ENCODE data around the gene SNED1. TPM values are rescaled to one million over a fixed set of nuclear protein-coding genes. Genes with fewer than 3 reads are reported as not detected.

The SNED1 gene
- total RNA-seq, 4 donors from 2014 or later: 16.4 to 56.2 (median 43.5) TPM

DNA sequence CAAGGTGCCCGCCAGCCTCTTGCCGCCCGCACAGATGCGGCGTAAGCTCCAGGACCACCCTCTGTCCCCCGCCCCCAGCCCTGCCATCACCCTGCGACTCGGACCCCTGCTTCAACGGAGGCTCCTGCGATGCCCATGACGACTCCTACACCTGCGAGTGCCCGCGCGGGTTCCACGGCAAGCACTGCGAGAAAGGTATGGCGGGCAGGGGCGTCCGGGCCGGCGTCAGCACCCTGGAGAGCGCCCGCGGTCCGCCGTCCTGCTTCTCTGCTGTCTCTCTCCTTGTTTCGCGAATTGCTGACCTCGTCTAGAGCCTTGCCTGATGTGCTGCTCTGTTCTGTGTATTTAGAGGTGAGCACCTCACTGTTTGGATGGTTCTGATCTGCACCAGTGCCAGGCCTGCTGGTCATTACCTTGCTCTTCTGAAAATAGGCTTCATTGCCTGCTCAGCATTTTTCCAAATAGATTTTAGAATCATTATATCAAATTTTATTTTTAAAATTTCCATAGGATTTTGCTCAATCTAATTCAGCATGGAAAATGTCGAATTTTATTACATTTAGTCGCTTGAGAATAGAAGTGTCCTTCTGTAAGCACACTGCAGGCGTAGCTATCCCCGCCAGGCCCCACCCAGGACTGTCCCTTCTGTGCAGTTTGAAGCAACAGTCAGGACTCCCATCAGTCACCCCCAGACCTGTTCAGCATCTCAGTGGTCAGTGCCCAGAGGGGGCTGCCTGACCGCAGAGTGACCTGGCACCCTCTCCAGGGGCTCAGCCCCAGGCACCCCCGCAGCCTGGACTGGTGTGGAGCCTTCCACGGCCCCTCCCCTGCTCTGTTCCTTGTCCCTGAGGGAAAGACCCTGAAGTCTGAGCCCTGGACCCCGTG, 51.6 kb downstream of the SNED1 start:
- H3K27ac ChIP-seq: no peak overlapping the region
- H3K4me3 ChIP-seq: no peak overlapping the region
- ATAC-seq (no peak), DNase-seq (no peak)
- H3K4me1 ChIP-seq: no peaks in the 10 kb centered on the region
- peaks cover 2 to 58% of the 10 kb centered on the region in 2 donors for H3K36me3 ChIP-seq
- no peak for TF ChIP-seq POLR2A (IDR thresholded peaks at IDR 0.05)
- TF ChIP-seq, protein P1, sequence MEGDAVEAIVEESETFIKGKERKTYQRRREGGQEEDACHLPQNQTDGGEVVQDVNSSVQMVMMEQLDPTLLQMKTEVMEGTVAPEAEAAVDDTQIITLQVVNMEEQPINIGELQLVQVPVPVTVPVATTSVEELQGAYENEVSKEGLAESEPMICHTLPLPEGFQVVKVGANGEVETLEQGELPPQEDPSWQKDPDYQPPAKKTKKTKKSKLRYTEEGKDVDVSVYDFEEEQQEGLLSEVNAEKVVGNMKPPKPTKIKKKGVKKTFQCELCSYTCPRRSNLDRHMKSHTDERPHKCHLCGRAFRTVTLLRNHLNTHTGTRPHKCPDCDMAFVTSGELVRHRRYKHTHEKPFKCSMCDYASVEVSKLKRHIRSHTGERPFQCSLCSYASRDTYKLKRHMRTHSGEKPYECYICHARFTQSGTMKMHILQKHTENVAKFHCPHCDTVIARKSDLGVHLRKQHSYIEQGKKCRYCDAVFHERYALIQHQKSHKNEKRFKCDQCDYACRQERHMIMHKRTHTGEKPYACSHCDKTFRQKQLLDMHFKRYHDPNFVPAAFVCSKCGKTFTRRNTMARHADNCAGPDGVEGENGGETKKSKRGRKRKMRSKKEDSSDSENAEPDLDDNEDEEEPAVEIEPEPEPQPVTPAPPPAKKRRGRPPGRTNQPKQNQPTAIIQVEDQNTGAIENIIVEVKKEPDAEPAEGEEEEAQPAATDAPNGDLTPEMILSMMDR (IDR thresholded peaks at IDR 0.05 in 4 of 5, conservative IDR thresholded peaks at IDR 0.05 in 1 of 5): no peak
- no peaks in the 10 kb centered on the region for H3K9me3 ChIP-seq
- in situ Hi-C loops (cut with MboI; ENCODE audit: low sequenced_read_pairs in 4 of 4): no loop called here
- no peaks in the 10 kb centered on the region for H3K27me3 ChIP-seq
- intact Hi-C loops (cut with DNase I; ENCODE audit: low total_unique reads): no loop called here

DNA sequence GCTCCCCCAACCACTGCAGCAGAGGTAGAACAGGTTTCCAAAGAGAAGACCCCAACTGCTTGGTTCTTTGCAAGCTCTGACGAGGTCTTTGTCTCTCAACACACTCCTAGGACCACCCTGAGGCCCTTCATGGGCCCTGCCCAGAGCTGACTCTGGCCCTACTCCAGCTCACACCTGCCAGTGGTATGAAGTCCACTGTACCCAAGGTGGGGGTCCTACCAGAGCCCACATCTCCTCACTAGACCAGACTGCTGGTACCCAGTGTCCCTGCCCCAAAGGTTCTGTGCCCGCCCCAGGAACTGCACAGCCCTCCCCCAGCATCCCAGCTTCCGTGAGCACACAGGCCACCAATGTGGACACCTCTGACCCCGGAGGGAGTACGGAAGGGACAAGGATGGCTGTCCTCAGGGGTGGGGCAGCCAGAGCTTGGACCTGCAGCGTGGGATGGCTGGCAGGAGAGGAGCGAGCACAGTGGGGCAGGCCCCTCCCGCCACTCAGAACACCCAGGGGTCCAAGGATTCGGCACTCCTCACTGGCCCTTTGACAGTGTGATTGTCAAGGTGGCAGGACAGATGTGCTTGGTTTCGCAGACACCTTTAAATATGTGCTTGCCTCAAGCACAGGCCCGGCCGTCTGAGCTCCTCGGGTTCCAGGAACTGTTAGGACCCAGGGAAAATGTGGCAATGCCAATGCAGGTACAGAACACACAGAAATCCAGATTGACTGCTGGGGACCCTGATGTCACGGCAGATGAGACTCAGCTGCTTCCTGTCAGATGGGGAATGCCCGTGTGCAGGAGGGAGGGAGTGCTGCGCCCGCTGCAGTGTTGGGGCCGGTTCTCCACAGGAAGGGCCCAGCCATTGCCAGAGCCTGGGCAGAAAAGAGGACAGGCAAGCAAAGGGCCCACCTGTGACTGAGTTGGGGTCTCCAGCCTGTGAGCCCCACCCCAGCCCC, 52.5 kb downstream of the SNED1 start:
- intact Hi-C loops (cut with DNase I; ENCODE audit: low total_unique reads): no loop called here
- no peak for DNase-seq
- H3K9me3 ChIP-seq: no peaks in the 10 kb centered on the region
- TF ChIP-seq POLR2A (IDR thresholded peaks at IDR 0.05): no peak
- TF ChIP-seq, protein P1 (IDR thresholded peaks at IDR 0.05 in 4 of 5, conservative IDR thresholded peaks at IDR 0.05 in 1 of 5): no peak
- no peaks in the 10 kb centered on the region for H3K27me3 ChIP-seq
- no peak overlapping the region for H3K4me3 ChIP-seq
- in situ Hi-C loops (cut with MboI; ENCODE audit: low sequenced_read_pairs in 4 of 4): no loop called here
- peaks cover 2 to 64% of the 10 kb centered on the region in 2 donors for H3K36me3 ChIP-seq
- ATAC-seq: peak in 1 of 2 donors; percentile 11
- no peak overlapping the region for H3K27ac ChIP-seq
- H3K4me1 ChIP-seq: no peaks in the 10 kb centered on the region

DNA sequence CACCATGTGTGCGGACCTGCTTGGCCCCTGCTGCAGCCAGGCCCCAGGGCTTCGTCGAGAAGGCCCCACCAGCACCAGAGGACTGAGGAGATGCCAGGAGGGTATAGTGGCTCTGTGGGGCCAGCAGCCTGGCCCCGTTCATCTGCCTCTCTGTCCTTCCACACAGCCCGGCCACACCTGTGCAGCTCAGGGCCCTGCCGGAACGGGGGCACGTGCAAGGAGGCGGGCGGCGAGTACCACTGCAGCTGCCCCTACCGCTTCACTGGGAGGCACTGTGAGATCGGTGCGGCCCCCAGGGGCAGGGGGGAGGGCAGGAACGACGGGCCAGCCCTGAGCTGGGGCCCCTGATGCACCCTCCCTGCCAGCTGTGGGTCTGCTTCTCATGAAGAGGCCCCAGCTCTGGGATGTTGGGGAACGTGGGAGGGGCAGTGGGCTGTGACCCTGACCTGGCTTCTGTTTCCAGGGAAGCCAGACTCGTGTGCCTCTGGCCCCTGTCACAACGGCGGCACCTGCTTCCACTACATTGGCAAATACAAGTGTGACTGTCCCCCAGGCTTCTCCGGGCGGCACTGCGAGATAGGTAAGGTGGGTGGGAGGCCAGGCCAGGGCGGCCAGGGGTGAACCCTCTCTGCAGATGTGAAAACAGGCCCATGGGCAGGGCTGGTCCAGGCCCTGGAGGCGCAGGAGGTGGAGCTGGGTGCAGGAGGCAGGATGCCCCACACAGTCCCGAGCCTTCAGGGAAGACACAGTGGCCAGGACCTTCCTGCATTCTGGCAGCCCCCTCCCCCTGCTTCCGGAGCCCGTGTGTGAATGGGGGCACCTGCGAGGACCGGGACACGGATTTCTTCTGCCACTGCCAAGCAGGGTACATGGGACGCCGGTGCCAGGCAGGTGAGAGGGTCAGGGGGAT, 53.4 kb downstream of the SNED1 start:
- Histone ChIP-seq H3K4me3 (no peak overlapping the region), H3K36me3 (peaks cover 2 to 64% of the 10 kb centered on the region in 2 donors), H3K27ac (no peak overlapping the region), H3K9me3 (no peaks in the 10 kb centered on the region), H3K27me3 (no peaks in the 10 kb centered on the region), H3K4me1 (no peaks in the 10 kb centered on the region)
- DNase-seq: peak in 1 of 2 donors; percentile 8
- TF ChIP-seq, protein P1 (IDR thresholded peaks at IDR 0.05 in 4 of 5, conservative IDR thresholded peaks at IDR 0.05 in 1 of 5): no peak
- no peak for TF ChIP-seq POLR2A (IDR thresholded peaks at IDR 0.05)
- ATAC-seq: no peak
- intact Hi-C loops (cut with DNase I; ENCODE audit: low total_unique reads): no loop called here
- in situ Hi-C loops (cut with MboI; ENCODE audit: low sequenced_read_pairs in 4 of 4): no loop called here

DNA sequence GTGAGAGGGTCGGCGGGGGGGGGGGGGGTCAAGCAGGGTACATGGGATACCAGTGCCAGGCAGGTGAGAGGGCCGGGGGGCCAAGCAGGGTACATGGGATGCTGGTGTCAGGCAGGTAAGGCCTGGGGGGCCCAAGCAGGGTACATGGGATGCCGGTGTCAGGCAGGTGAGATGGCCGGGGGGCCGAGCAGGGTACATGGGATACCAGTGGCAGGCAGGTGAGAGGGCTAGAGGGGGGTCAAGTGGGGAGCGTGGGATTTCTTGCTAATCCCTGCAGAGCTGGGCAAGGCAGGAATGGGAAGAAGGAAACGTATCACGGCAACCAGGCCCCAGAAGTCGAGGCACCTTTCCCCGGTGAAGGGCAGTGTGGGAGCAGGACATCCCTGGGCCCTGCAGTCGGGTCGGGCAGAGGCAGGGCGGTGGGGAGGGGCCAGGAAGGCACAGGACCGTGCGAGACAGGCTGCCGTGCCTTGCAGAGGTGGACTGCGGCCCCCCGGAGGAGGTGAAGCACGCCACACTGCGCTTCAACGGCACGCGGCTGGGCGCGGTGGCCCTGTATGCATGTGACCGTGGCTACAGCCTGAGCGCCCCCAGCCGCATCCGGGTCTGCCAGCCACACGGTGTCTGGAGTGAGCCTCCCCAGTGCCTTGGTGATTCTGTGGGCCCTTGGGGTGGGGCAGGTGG, 54.4 kb downstream of the SNED1 start:
- no peak overlapping the region for H3K27ac ChIP-seq
- ATAC-seq (no peak), DNase-seq (peak in 1 of 2 donors; percentile 10)
- H3K36me3 ChIP-seq: peaks cover 2 to 64% of the 10 kb centered on the region in 2 donors
- intact Hi-C loops (cut with DNase I; ENCODE audit: low total_unique reads) (no loop called here), in situ Hi-C loops (cut with MboI; ENCODE audit: low sequenced_read_pairs in 4 of 4) (no loop called here)
- no peaks in the 10 kb centered on the region for H3K9me3 ChIP-seq
- H3K4me1 ChIP-seq: no peaks in the 10 kb centered on the region
- H3K27me3 ChIP-seq: no peaks in the 10 kb centered on the region
- TF ChIP-seq POLR2A (IDR thresholded peaks at IDR 0.05): no peak
- TF ChIP-seq, protein P1 (IDR thresholded peaks at IDR 0.05 in 4 of 5, conservative IDR thresholded peaks at IDR 0.05 in 1 of 5): no peak
- no peak overlapping the region for H3K4me3 ChIP-seq

Data from gastrocnemius medialis (tissue), 4 donors.